Measurements from ENCODE around the gene ASMTL. TPM values are rescaled to one million over a fixed set of nuclear protein-coding genes. Genes with fewer than 3 reads are reported as not detected.

The ASMTL gene
- total and polyA plus RNA-seq, 7 experiments from 2014 or later: 30.9 to 50.0 (median 41.7) TPM

- H3K36me3 ChIP-seq (ENCODE audit: control insufficient read depth in 2 of 3, insufficient read depth in 3 of 3, low read length in 3 of 3): peaks cover 29 to 55% (median 33%) of the 10 kb centered on the region in 3 experiments
These were observed 36.0 kb upstream of the ASMTL start for GRCh38 chrX:1488745-1489144.

DNA sequence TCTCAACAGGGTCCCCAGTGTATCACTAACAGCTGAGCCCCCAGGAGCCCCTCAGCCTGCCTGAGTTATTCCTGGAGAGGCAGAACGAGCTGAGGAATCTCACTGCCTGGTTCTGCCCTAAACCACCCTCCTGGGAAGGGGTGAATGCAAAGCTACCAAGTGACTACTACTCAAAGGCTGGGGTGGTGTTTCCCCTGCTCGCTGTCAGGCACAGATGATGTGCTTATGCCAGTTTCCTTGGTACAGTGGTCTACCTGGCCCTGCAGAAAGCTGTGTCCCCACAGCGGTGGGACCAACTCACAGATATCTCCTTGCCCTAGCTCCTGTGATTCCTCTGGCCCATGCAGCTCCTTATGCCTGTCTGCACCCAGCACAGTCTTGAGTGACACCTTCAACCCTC is 35.4 kb upstream of the ASMTL start:
- peaks cover 0 to 3% (median 0%) of the 10 kb centered on the region in 3 experiments for H3K9me3 ChIP-seq (ENCODE audit: control insufficient read depth in 2 of 3, low read length in 3 of 3)
- no peak overlapping the region for H3K27ac ChIP-seq (ENCODE audit: low read depth, low read length)
- Mint-ChIP-seq H3K36me3 (peaks cover 10 to 59% (median 41%) of the 10 kb centered on the region in 5 donors), H3K9me3 (peaks cover 0 to 20% (median 3%) of the 10 kb centered on the region in 11 donors), H3K4me3 (no peak overlapping the region), H3K4me1 (peaks cover 14 to 52% (median 20%) of the 10 kb centered on the region in 7 donors), H3K27ac (peak overlapping the region in 7 of 9 donors; percentile 53 to 84 (median 67)), H3K27me3 (peaks cover 0 to 2% (median 0%) of the 10 kb centered on the region in 5 donors)
- CTCF ChIA-PET: no interaction called here
- ATAC-seq (no peak), DNase-seq (no peak)
- no peaks in the 10 kb centered on the region for H3K27me3 ChIP-seq (ENCODE audit: control insufficient read depth in 2 of 2, insufficient read depth in 2 of 2, low read length in 2 of 2)
- peaks cover 29 to 55% (median 33%) of the 10 kb centered on the region in 3 experiments for H3K36me3 ChIP-seq (ENCODE audit: control insufficient read depth in 2 of 3, insufficient read depth in 3 of 3, low read length in 3 of 3)
- POLR2A ChIA-PET: no interaction called here
- intact Hi-C loops (cut with micrococcal nuclease): no loop called here
- peaks cover 0 to 13% of the 10 kb centered on the region in 2 donors for H3K4me1 ChIP-seq (ENCODE audit: control insufficient read depth in 2 of 2, insufficient read depth in 2 of 2, low read length in 2 of 2)
- H3K4me3 ChIP-seq (ENCODE audit: low read length): no peak overlapping the region

More at GRCh38 chrX:1488745-1489144, 36.0 kb upstream of the ASMTL start:
- ATAC-seq (no peak), DNase-seq (no peak)
- no peaks in the 10 kb centered on the region for H3K27me3 ChIP-seq (ENCODE audit: control insufficient read depth in 2 of 2, insufficient read depth in 2 of 2, low read length in 2 of 2)
- no peak overlapping the region for H3K27ac ChIP-seq (ENCODE audit: low read depth, low read length)
- intact Hi-C loops (cut with micrococcal nuclease): no loop called here
- H3K9me3 ChIP-seq (ENCODE audit: control insufficient read depth in 2 of 3, low read length in 3 of 3): peaks cover 0 to 3% (median 0%) of the 10 kb centered on the region in 3 experiments
- peak overlapping the region in 1 of 10 donors; percentile 12 for H3K4me3 Mint-ChIP-seq
- peaks cover 0 to 7% of the 10 kb centered on the region in 2 donors for H3K4me1 ChIP-seq (ENCODE audit: control insufficient read depth in 2 of 2, insufficient read depth in 2 of 2, low read length in 2 of 2)
- H3K4me3 ChIP-seq (ENCODE audit: low read length): no peak overlapping the region
- POLR2A ChIA-PET: no interaction called here
- H3K36me3 Mint-ChIP-seq: peaks cover 10 to 62% (median 41%) of the 10 kb centered on the region in 5 donors
- H3K9me3 Mint-ChIP-seq: peaks cover 0 to 20% (median 3%) of the 10 kb centered on the region in 11 donors
- peaks cover 0 to 2% (median 0%) of the 10 kb centered on the region in 5 donors for H3K27me3 Mint-ChIP-seq
- H3K4me1 Mint-ChIP-seq: peaks cover 14 to 51% (median 23%) of the 10 kb centered on the region in 7 donors
- CTCF ChIA-PET: no interaction called here
- peak overlapping the region in 6 of 9 donors; percentile 53 to 83 (median 64) for H3K27ac Mint-ChIP-seq

- peaks cover 26 to 55% (median 28%) of the 10 kb centered on the region in 3 experiments for H3K36me3 ChIP-seq (ENCODE audit: control insufficient read depth in 2 of 3, insufficient read depth in 3 of 3, low read length in 3 of 3)
- CTCF ChIA-PET: no interaction called here
- no peak overlapping the region for H3K4me3 Mint-ChIP-seq
These were observed 34.7 kb upstream of the ASMTL start for GRCh38 chrX:1487401-1487800.

DNA sequence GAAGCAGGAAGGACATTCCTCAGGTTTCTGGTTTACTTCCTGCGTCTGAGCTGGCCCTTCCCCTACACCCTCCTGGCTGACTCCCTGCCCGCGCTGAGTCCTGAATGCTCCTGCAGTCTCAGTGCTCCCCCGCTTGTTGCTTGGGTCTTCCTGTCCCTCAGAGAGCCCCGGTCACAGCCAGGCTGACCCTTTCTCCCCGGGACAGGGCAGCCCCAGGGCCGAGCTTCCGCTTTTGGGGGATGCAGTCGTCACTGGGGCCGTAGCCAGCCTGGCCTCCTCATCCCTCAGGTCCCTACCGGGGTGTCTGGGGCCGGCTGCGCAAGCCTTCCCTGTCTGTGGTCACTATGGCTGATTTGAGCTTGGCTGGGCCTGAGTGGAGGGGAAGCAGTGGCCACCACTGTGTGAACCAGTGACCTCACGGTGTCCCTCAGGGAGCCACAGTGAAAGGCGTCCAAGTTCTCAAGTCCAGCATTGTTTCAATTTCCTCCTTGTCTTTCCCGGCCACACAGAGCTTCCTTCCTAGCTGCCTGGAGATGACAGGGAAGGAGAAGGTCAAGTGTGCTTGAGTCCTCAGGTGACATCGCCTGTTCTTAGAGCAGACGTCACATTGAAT is 34.1 kb upstream of the ASMTL start:
- Histone ChIP-seq H3K36me3 (ENCODE audit: control insufficient read depth in 2 of 3, insufficient read depth in 3 of 3, low read length in 3 of 3) (peaks cover 23 to 50% (median 24%) of the 10 kb centered on the region in 3 experiments), H3K27me3 (ENCODE audit: control insufficient read depth in 2 of 2, insufficient read depth in 2 of 2, low read length in 2 of 2) (no peaks in the 10 kb centered on the region), H3K9me3 (ENCODE audit: control insufficient read depth in 2 of 3, low read length in 3 of 3) (peaks cover 0 to 3% (median 0%) of the 10 kb centered on the region in 3 experiments), H3K4me3 (ENCODE audit: low read length) (no peak overlapping the region), H3K4me1 (ENCODE audit: control insufficient read depth in 2 of 2, insufficient read depth in 2 of 2, low read length in 2 of 2) (peaks cover 7 to 20% of the 10 kb centered on the region in 2 donors), H3K27ac (ENCODE audit: low read depth, low read length) (no peak overlapping the region)
- peaks cover 0 to under 1% (median 0%) of the 10 kb centered on the region in 5 donors for H3K27me3 Mint-ChIP-seq
- no peak overlapping the region for H3K4me3 Mint-ChIP-seq
- H3K4me1 Mint-ChIP-seq: peaks cover 20 to 50% (median 22%) of the 10 kb centered on the region in 7 donors
- intact Hi-C loops (cut with micrococcal nuclease): no loop called here
- H3K27ac Mint-ChIP-seq: peak overlapping the region in 7 of 9 donors; percentile 23 to 88 (median 76)
- DNase-seq (peak in 1 of 9 donors; percentile 11), ATAC-seq (no peak)
- H3K36me3 Mint-ChIP-seq: peaks cover 10 to 60% (median 36%) of the 10 kb centered on the region in 5 donors
- ChIA-PET CTCF (no interaction called here), POLR2A (no interaction called here)
- peaks cover 0 to 19% (median under 1%) of the 10 kb centered on the region in 11 donors for H3K9me3 Mint-ChIP-seq

More at GRCh38 chrX:1487401-1487800, 34.7 kb upstream of the ASMTL start:
- H3K9me3 ChIP-seq (ENCODE audit: control insufficient read depth in 2 of 3, low read length in 3 of 3): peaks cover 0 to 3% (median 0%) of the 10 kb centered on the region in 3 experiments
- intact Hi-C loops (cut with micrococcal nuclease): no loop called here
- Mint-ChIP-seq H3K36me3 (peaks cover 10 to 62% (median 40%) of the 10 kb centered on the region in 5 donors), H3K4me1 (peaks cover 14 to 50% (median 17%) of the 10 kb centered on the region in 7 donors), H3K27me3 (peaks cover 0 to 2% (median 0%) of the 10 kb centered on the region in 5 donors), H3K27ac (peak overlapping the region; percentile 23 to 88 (median 73)), H3K9me3 (peaks cover 0 to 20% (median 3%) of the 10 kb centered on the region in 11 donors)
- ATAC-seq (no peak), DNase-seq (no peak)
- POLR2A ChIA-PET: no interaction called here
- no peaks in the 10 kb centered on the region for H3K27me3 ChIP-seq (ENCODE audit: control insufficient read depth in 2 of 2, insufficient read depth in 2 of 2, low read length in 2 of 2)
- no peak overlapping the region for H3K27ac ChIP-seq (ENCODE audit: low read depth, low read length)
- H3K4me3 ChIP-seq (ENCODE audit: low read length): no peak overlapping the region
- peaks cover 2 to 17% of the 10 kb centered on the region in 2 donors for H3K4me1 ChIP-seq (ENCODE audit: control insufficient read depth in 2 of 2, insufficient read depth in 2 of 2, low read length in 2 of 2)

- Histone ChIP-seq H3K27me3 (ENCODE audit: control insufficient read depth in 2 of 2, insufficient read depth in 2 of 2, low read length in 2 of 2) (no peaks in the 10 kb centered on the region), H3K36me3 (ENCODE audit: control insufficient read depth in 2 of 3, insufficient read depth in 3 of 3, low read length in 3 of 3) (peaks cover 18 to 43% (median 19%) of the 10 kb centered on the region in 3 experiments), H3K27ac (ENCODE audit: low read depth, low read length) (no peak overlapping the region), H3K4me1 (ENCODE audit: control insufficient read depth in 2 of 2, insufficient read depth in 2 of 2, low read length in 2 of 2) (peaks cover 14 to 24% of the 10 kb centered on the region in 2 donors), H3K9me3 (ENCODE audit: control insufficient read depth in 2 of 3, low read length in 3 of 3) (peaks cover 0 to 1% (median 0%) of the 10 kb centered on the region in 3 experiments), H3K4me3 (ENCODE audit: low read length) (no peak overlapping the region)
- ATAC-seq: no peak
- intact Hi-C loops (cut with micrococcal nuclease): no loop called here
- Mint-ChIP-seq H3K27ac (peak overlapping the region in 7 of 9 donors; percentile 37 to 82 (median 58)), H3K27me3 (no peaks in the 10 kb centered on the region), H3K4me1 (peaks cover 24 to 50% (median 28%) of the 10 kb centered on the region in 7 donors), H3K9me3 (peaks cover 0 to 12% (median 0%) of the 10 kb centered on the region in 11 donors), H3K36me3 (peaks cover 6 to 56% (median 33%) of the 10 kb centered on the region in 5 donors), H3K4me3 (no peak overlapping the region)
- ChIA-PET CTCF (no interaction called here), POLR2A (no interaction called here)
- DNase-seq: peak in 1 of 9 donors; percentile 11
These were observed 33.5 kb upstream of the ASMTL start for GRCh38 chrX:1486177-1486576.

DNA sequence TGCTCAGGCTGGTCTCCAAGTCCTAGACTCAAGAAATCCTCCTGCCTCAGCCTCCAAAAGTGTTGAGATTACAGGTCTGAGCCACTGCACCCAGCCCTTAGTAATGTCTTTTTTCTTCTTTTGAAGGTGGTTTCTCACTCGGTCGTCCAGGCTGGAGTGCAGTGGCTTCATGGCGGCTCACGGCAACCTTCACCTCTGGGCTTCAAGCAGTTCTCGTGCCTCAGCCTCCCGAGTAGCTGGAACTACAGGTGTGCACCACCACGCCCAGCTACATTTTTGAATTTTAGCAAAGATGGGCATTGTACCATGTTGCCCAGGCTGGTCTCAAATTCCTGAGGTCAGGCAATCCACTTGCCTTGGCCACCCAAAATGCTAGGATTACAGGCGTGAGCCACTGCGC is 32.3 kb upstream of the ASMTL start:
- ChIA-PET POLR2A (no interaction called here), CTCF (no interaction called here)
- intact Hi-C loops (cut with micrococcal nuclease): no loop called here
- H3K27me3 Mint-ChIP-seq: no peaks in the 10 kb centered on the region
- ATAC-seq (no peak), DNase-seq (no peak)
- H3K4me1 Mint-ChIP-seq: peaks cover 28 to 60% (median 39%) of the 10 kb centered on the region in 7 donors
- Histone ChIP-seq H3K36me3 (ENCODE audit: control insufficient read depth in 2 of 3, insufficient read depth in 3 of 3, low read length in 3 of 3) (peaks cover 15 to 42% (median 19%) of the 10 kb centered on the region in 3 experiments), H3K27me3 (ENCODE audit: control insufficient read depth in 2 of 2, insufficient read depth in 2 of 2, low read length in 2 of 2) (no peaks in the 10 kb centered on the region), H3K4me1 (ENCODE audit: control insufficient read depth in 2 of 2, insufficient read depth in 2 of 2, low read length in 2 of 2) (peaks cover 24 to 35% of the 10 kb centered on the region in 2 donors), H3K4me3 (ENCODE audit: low read length) (no peak overlapping the region), H3K27ac (ENCODE audit: low read depth, low read length) (no peak overlapping the region), H3K9me3 (ENCODE audit: control insufficient read depth in 2 of 3, low read length in 3 of 3) (no peaks in the 10 kb centered on the region)
- no peak overlapping the region for H3K4me3 Mint-ChIP-seq
- peaks cover 0 to 12% (median 0%) of the 10 kb centered on the region in 11 donors for H3K9me3 Mint-ChIP-seq
- peak overlapping the region in 4 of 9 donors; percentile 54 to 98 (median 77) for H3K27ac Mint-ChIP-seq
- H3K36me3 Mint-ChIP-seq: peaks cover 5 to 59% (median 35%) of the 10 kb centered on the region in 5 donors
